Hematopoietic multipotent progenitor cell treated with erythropoietin and hydrocortisone succinate and interleukin-3 and kit ligand, for 15 days (in vitro differentiated cells): ENCODE results near the gene LIX1L.

ENCODE experiments used
- DNase-seq: peaks from one replicate; pipeline ENCODE4 v3.0.0-alpha.2; 2015; ENCODE audit warnings: low spot score

LIX1L gene

DNA sequence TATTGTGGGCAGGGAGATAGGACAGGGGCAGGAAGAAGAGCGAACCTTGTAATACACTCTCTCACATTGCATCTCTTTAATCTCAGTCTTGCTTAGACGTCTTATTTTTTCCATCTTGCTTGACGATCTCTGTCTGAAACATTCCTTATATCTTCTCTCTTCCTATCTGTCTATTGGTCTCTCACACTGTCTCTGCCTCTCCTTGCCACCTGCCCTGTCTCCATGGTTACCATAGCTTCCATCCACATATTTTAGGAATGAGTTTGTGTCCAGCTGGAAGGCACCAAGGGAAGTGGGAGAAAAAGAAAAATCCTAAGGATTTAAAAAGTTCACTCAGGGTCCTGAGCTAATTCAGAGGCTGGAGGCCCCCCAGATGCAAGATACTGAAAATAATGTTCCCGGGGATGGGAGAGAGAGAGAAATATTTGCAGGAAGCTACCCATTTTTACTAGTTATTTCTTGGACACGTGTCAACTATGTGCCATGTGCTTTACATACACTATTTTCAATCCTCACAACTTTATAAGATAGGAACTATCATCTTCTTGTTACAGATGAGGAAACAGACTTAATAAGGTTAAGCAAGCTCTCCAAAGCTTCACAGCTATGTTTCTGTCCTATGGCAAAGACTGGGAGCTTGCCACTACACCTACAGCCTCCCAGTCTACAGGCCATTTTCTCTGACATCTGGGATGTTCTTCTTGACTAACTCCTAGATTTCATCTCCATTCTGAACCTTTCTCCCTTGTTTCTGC, 5.6 kb upstream of the LIX1L start:
- no peak for DNase-seq

DNA sequence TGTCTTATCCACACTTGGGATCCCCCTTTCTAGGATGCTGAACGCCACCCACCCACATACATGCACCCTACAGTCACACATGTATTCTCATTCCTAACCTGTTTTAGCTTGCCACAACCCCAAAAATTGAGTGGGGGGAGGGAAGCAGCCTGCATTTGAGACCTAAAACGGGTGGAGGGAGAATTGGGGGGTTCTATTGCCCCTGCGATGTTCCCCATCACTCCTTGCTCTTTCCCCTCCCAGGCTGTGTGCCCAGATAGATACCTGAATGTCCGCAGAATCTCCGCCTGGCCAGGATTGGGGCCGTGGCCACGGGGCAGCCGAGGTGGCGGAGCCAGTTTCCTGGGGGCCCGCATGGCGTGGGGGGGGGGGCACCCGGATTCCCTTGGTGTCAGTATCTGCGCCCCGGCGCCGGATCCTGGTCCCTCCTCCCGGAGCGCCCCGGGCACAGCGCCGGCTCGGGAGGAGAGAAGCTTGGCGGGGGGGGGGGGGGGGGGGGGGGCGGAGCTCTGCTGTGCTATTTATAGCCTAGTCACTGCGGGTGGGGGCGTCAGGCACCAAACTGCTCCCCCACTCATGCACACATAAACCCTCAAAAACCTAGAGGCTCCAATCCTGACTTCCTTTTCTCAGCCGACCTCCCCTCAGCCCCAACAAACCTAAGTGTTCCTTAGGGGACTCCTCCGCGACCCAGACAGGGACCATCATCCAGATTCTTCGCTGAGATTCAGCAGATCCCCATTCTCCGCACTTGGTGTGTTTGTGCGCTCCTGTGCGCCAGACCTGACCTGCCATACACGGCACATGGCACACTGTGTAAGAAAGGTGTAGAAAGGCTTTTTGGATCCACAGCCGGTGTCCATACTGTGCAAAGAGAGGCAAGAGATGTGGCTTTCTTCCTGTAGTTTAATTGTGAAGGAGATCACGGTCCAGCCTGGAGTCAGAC, 4.6 kb upstream of the LIX1L start:
- no peak for DNase-seq

DNA sequence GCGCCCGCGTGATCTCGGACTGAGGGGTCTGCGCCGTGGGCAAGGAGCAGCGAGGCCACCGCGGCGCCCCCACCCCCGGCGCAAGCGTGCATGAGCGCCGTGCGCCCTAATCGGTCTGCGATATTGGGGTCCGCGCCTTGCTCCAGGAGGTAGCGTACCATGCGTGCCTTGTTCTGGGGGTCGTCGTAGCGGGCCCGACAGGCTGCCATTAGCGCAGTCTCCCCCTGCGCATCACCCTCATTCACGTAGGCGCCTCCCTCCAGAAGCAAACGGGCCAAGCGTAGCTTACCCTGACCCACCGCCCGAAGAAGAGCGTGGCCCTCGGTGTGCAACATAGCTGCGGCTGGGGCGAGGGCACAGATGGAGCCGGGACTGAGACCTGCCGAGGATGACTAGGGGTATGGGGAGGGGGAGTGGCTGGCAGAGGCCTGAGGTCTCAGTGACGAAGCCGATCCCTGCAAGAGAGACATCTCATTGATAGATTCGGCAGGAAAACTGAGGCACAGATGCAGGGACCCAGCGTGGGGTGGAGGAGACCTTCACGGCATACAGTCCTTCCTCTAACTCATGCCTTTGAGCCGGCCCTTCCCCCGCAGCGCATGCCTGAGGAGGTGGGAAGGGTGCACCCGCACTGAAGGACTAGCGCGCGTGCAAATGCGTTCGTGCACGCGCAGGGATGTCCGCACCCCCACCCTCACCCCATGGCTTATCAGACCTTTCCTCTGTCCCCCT, 3.8 kb upstream of the LIX1L start:
- no peak for DNase-seq

DNA sequence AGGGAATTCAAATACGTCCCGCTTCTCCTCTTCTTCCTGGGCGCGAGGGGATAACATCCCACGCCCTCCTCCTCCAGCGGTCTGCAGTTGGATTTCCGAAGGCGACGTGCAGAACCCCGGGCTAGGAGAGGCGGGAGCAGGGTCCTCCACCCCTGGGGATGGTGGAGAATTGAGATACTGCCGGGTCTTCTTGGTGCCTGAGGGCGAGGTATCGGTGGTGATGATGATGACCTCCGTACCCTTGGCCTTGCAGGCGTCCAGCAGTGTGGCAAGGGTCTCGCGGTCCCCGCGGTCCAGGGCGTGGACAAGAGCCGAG, 3.2 kb upstream of the LIX1L start:
- DNase-seq = no peak

DNA sequence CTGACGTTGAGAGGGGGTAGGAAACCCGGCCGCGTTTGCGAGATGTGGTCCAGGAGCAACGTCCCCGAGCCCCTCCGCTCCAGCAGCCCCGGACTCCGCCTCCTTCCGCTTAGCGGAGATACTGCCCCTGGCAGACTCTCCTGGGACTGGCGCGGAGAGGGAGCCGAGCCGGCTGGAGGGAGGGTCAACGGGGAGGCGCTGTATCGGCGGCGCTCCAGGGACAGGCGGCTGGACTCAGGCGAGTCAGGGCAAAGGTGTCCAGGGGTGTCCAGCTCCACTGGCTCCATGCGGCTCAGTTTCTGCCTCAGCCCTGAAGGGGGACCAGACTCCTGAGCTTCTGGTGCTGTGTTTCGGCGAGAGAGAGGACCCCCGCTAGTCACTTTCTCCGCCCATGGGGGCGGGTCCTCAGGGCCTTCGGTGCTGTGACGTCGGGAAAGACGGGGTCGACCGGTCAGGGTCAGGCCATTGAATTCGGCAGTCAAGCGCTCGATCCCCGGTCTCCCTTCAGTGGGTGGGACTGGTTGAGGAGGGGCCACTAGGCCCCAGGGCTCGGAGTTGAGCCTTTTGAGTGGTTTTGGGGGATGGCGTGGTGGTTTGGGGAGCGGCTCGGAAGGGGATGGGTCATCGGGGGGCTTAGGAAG, 2.8 kb upstream of the LIX1L start:
- no peak for DNase-seq

DNA sequence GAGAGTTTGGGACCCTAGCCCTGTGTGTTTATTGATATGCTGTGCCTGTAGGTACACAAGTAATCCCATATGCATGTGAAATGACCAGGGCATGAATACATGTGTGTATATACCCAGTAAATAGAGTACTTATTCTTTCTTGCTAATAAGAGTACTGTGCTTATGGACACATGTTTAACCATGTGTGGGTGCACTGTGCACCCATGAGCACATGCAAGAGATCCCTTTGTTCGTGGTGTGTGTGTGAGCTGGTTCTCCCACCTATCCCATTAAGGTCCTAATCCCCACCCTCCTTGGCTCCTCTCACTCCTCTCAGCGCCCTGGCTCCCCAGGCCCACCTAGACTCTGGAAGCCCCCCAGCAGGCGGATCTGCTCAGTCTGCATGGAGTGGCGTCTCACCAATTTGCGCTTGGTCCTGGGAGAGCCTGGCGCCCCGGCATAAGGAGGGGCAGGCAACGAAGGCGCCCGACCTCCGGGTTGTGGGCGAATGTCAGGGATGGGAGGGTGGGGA, 2.2 kb upstream of the LIX1L start:
- DNase-seq = no peak

DNA sequence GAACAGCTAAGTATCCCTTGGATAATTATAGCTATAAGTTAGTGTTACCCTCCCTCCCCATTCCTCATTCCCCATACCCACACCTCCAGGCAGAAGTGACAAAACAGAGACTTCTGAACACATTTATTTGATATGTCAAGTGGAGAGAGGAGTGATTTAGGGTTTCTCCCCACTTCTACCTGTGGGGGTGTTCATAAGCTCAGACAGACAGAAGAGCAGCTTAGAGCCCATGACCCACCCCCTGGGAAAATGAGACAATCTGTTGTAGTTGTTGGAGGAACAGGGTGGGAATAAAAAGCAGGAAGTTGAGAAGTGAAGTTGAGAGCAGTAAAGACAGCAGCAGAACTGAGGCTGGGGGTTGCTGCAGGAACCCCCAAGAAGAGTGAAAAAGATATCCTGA, 1.5 kb upstream of the LIX1L start:
- DNase-seq = no peak

DNA sequence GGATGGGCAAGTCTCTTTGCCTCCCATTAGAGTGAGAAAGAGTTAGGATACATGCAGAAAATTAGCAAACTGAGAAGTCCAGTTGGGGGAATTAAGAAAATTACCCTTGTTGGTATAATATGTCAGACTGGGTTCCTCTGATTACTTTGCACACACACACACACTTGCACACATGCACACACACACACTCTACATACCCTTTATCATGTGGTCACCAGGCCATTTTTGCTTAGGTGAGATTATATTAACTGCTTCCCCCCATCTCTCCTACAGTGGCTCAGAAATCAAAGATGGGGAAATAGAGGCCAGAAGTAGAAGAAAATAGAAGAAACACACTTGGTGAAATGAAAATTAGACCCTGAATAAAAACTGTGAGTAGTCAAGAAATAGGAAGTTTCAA, 917 bp upstream of the LIX1L start:
- no peak for DNase-seq

DNA sequence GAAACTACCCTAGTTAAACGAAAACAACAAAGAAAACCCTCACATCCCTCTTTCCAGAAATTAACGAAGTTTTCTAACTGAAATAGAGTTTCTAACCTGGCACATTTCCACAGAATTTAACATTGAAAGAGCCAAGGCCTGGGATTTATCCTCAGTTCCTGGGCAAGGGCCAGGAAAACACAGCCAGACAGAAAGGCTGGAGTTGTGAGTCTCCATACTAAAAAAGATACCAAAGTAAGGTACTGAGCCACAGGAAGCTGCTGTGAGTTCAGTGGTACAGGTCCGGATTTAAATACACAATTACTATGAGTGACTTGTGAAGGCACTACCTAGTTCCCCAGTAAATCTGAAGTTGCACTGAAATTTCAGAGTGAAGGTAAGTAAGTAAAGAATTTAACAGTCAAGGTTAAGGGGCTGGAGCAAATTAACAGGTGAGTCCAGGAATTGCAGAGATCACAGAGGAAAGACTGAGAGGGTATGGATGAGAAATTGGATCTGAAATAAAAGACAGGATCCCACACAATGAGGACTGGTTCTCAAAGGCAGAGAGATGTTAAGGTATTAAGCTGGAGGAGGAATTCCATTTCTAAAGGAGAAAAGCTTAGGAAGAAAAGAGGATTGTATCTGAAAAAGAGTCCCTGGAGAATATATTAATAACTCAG, 905 bp downstream of the LIX1L start:
- DNase-seq = no peak

DNA sequence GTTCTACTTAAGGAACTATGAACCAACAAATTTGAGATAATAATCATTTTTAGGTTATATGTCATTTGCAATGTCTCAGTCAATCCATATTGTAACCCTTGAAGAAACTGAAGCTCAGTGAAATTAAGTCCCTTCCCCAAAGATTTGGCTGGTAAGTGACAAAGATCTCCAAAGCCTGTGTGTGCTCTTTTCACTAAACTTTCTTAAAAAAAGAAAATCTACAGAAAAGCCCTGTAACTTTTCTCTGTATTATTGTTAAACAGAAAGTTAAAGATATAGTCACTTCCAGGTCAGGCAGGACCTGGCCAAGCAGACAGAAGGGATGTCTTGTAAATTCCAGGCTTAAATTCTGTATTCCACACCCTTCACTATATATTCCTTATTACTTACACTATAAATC, 1.5 kb downstream of the LIX1L start:
- DNase-seq = no peak

DNA sequence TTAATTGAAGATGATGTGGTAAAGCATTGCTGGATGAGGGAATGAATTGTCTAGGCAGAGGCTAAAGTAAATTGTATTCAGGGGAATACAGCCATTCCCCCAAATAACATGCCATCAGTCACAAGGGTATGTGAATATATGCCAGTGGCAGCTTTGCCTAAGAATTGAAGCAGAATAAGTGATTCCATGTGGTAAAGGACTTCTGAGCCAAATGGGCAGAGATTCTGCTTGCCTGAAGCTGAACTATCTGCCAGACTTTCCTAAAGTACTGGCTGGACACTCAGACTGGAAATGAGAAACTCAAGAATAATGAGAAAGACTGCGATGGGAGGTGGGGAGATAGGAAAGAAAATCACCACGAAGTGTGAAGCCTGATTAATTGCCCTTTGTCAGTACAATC, 2.4 kb downstream of the LIX1L start:
- DNase-seq = no peak

DNA sequence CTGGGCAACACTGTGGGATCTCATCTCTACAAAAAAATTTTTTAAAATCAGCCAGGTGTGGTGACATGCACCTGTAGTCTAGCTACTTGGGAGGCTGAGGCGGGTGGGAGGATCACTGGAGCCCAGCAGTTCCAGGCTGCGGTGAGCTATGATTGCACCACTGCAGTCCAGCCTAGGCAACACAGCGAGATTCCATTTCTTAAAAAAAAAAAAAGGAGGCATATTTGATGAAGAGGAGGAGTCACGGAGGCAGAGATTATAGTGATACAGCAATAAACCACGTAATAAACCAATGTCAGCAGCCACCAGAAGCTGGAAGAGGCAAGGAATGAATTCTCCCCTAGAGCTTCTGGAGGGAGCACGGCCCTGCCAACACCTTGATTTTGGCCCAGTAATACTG, 4.0 kb downstream of the LIX1L start:
- DNase-seq = no peak

DNA sequence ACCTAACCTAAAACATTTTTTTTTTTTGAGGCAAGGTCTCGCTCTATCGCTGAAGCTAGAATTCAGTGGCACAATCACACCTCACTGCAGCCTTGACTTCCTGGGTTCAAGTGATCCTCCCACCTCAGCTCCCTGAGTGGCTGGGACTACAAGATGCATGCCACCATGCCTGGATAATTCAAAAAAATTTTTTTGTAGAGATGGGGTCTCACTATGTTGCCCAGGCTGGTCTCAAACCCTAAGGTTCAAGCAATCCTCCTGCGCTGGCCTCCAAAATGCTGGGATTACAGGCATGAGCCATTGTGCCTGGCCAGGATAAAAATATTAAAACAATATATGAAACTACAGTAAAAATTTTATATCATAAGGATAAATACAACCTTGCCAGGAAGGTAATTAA, 4.9 kb downstream of the LIX1L start:
- DNase-seq = no peak

DNA sequence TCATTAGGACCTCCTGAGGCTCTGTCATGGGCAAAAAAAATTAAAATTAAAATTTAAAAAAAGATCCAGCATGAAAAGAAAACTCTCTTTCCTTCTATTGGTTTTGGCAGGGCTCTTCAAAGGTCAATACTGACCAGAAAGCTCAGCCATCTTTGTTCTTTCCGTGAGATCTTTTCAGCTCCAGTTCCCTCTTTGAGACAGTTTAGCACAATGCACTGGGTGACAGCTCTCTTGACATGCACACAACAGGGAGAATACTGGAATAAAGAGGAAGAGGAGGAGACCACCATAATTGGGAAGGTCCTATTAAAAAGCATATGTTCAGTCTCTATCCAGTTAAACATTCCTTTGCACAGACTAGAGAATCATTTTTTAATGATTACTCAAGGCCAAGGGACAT, 6.3 kb downstream of the LIX1L start:
- no peak for DNase-seq

DNA sequence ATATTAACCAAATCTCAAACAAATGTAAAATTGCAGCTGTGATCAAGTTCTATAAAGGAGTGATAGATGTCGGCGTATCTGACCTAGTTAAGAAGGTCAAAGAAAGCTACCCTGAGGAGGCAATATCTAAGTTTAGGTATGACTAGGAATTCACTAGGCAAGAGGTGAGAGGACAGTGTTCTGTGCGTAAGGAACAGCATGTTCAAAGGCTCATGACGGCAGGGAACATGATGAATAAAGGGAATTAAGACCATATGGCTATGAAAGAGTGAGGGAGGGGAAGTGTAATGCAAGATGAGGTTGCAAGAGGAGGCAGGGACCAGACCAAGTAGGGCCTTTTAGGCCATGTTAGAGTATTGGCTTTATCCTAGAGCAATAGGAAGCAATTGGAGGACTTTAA, 8.6 kb downstream of the LIX1L start:
- no peak for DNase-seq

DNA sequence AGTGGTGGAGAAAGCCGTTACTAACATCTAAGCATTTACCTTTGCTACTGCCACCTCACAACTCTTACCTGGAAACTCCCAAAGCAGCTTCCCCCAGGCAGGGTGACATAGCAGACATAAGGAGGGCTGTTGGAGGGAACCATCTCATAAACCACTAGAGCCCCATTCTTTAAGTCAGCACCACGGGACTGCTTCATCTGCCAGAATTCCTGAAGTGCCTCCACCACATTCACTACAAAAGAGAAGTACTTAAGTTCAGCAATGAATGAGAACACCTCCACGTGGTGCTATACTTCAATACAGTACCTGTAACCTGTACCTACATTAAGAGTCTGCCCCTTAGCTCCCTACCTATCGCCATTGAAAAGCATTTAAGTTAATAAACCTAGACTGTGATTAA, 10.3 kb downstream of the LIX1L start:
- DNase-seq = no peak

DNA sequence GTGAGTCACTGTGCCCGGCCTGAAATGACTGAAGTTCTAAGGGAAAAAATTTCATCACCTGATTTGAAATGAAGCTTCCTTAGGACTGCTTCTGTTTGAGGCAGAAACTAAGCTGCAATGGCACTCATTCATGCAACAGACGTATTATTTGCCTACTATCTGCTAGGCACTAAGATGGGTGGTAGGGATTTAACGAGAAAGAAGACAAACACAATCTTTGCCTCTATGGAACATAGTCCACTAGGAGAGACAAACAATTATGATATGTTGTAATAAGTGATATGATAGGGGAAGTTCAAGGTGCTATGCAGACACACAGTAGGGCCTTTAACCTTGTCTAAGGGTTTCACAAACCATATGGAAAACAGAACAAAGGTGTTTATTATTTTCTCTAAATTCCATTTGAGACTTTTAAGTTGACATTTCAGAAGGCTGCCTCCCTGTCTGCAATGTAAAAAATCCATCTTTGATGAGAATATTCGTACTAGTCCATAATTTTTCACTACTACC, 11.3 kb downstream of the LIX1L start:
- DNase-seq = no peak

DNA sequence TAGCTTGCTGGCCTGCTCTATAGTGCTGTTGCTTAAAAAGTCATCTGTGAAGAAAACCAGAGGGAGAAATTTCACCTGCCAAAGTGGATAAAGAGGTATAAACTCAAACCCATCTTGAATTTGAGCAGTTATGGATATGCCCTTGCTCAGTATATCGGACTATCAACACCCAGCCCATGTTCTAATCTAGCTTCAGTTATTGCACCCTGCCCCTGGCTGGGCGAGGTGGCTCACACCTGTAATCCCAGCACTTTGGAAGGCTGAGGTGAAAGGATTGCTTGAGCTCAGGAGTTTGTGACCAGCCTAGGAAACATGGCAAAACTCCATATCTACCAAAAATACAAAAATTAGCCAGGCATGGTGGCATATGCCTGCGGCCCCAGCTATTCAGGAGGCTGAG, 13.3 kb downstream of the LIX1L start:
- no peak for DNase-seq

DNA sequence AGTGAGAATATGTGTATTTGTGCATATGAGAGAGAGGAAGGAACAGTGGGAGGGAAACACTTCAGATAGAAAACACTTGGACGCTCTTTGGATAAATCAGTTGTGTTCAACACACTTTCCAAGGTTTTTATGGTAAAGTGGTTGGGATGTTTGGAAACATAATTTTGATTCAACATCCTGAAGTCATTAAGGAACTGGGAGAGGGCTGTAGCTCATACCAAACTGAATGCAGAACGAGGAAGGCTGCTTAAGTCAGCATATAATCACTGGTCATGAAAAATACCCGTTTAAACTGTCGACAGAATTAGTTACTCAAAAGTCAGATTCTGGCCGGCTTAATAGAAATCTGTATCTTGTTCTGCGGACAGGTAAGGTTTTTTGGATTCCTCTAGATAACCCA, 14.9 kb downstream of the LIX1L start:
- no peak for DNase-seq

DNA sequence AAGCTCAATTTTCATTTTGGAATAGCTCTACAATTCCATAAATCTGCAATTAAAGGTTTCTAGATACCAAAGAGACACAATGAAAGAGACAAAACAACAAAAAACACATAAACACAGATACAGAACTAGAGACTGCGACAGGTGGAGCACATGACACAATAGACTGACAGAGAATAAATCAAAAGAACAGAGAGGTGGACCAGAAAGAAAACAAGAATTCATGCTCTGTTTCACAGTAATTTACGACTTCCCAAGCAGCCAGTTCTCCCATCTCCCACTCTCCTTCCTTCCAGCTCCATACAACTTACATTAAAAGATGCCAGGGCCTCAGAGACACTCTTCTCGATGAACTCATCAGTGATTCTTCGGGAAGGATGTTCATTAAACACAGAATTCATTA, 15.4 kb downstream of the LIX1L start:
- no peak for DNase-seq

DNA sequence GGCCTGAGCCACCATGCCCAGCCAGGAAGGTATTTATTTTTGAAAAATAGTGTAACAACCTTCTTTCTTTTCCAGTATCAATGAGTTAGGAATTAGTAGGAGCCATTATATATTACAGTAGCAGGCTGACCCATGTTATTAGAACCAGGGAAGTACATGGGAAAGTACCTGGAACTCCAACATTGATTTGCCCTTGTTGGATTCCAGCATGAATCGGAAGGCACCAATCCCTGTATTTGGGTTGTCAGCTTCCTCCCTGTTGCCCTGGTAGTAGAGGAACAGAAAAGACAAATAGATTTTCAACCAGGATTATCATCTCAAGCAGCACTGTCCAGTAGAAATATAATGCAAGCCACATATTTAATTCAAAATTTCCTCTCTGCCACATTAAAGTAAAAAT, 20.4 kb downstream of the LIX1L start:
- DNase-seq = no peak

DNA sequence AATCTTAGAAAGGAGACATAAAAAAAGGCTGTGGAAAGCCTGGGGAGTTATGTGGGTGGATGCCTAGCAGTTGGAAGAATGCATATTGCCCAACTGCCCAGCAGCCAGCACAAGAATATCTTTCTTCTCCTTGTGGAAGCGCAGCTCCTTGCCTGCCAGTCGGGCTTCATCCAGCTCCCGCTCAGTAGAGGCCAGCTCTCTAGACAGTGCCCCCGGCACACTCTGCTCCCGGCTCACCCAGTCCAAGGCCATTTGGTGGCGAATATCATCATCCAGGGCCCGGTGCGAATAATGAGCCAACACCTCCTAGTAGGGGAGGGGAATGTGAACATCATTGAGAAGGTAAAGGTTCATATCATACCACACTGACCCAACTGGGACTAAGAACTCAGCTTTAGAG, 21.6 kb downstream of the LIX1L start:
- DNase-seq = no peak
